NT2/D1 (cell line): ENCODE data around the gene MYRF.
A peak's percentile ranks its signal among the peaks of the same experiment; 100 is the strongest.

Experiments
- DNase-seq: peaks from one replicate; pipeline ENCODE4 v3.0.0-alpha.2; 2011; ENCODE audit warnings: low read depth, low spot score
- H3K27me3 ChIP-seq: 2 replicates; pipeline ENCODE4 v1.6.0; 2011; ENCODE audit warnings: mild to moderate bottlenecking; ENCODE audit not compliant: insufficient read length, insufficient read depth
- H3K36me3 ChIP-seq: 2 replicates; pipeline ENCODE4 v1.6.1; 2011; ENCODE audit warnings: mild to moderate bottlenecking, low read length, mixed read lengths; ENCODE audit not compliant: insufficient read depth, insufficient read length
- H3K4me1 ChIP-seq: 2 replicates; pipeline ENCODE4 v1.5.1; 2011; ENCODE audit not compliant: insufficient read depth, insufficient read length
- H3K4me3 ChIP-seq: 2 replicates; pipeline ENCODE4 v1.5.1; 2011; ENCODE audit warnings: low read depth; ENCODE audit not compliant: insufficient read length
- H3K9ac ChIP-seq: 2 replicates; pipeline ENCODE4 v1.6.0; 2011; ENCODE audit warnings: low read depth; ENCODE audit not compliant: insufficient read length
- H3K9me3 ChIP-seq: 2 replicates; pipeline ENCODE4 v1.5.1; 2011; ENCODE audit warnings: mild to moderate bottlenecking, low read length; ENCODE audit not compliant: insufficient read depth
- SUZ12 ChIP-seq: IDR thresholded peaks from 2 replicates; pipeline ENCODE4 v1.6.1; 2011; ENCODE audit not compliant: insufficient read length, insufficient read depth; ENCODE audit errors: extremely low read depth
- YY1 ChIP-seq: IDR thresholded peaks from 2 replicates; pipeline ENCODE4 v1.6.1; 2011; ENCODE audit not compliant: insufficient read length, insufficient read depth
- ZNF274 ChIP-seq: IDR thresholded peaks from 2 replicates; pipeline ENCODE4 v1.6.1; 2011; ENCODE audit warnings: mild to moderate bottlenecking, low read depth, low read length

Gene MYRF

GRCh38 chr11:61805146-61805545 is 52.7 kb downstream of the MYRF start:
- peaks cover 93% of the 10 kb centered on the region for H3K36me3 ChIP-seq
- no peak for DNase-seq
- no peaks in the 10 kb centered on the region for H3K4me1 ChIP-seq
- TF ChIP-seq ZNF274, result no peak
- no peak for TF ChIP-seq SUZ12
- no peak for TF ChIP-seq YY1
- no peaks in the 10 kb centered on the region for H3K9me3 ChIP-seq
- H3K4me3 ChIP-seq, result no peak overlapping the region
- H3K9ac ChIP-seq, result no peak overlapping the region
- H3K27me3 ChIP-seq, result no peaks in the 10 kb centered on the region

DNA sequence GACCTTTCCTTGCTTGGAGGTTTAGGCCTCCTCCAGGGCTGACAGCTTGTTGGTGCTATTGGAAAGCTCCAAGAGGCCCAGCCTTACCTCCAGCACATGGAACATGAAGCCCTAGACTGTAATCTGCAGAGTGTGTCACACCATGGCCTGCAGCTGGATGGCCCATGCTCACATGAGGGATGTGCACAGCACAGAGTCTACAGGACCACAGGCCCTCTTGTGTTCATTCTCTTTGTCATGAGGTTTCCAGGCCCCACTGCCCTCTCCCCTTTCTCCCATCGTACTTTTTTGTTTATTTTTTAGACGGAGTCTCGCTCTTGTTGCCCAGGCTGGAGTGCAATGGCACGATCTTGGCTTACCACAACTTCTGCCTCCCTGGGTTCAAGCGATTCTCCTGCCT is 54.3 kb downstream of the MYRF start:
- H3K9me3 ChIP-seq, result no peaks in the 10 kb centered on the region
- peaks cover 94% of the 10 kb centered on the region for H3K36me3 ChIP-seq
- no peak for DNase-seq
- no peaks in the 10 kb centered on the region for H3K4me1 ChIP-seq
- no peak overlapping the region for H3K4me3 ChIP-seq
- H3K27me3 ChIP-seq, result no peaks in the 10 kb centered on the region
- TF ChIP-seq YY1, result no peak
- H3K9ac ChIP-seq, result no peak overlapping the region

GRCh38 chr11:61810671-61811175 is 58.3 kb downstream of the MYRF start:
- H3K4me3 ChIP-seq, result no peak overlapping the region
- H3K9me3 ChIP-seq, result peaks cover 7% of the 10 kb centered on the region; the same call in 1 of the 2 replicates
- peaks cover 82% of the 10 kb centered on the region for H3K36me3 ChIP-seq
- peaks cover 7% of the 10 kb centered on the region for H3K4me1 ChIP-seq
- H3K27me3 ChIP-seq, result no peaks in the 10 kb centered on the region
- DNase-seq, result no peak
- no peak for TF ChIP-seq YY1
- no peak overlapping the region for H3K9ac ChIP-seq

GRCh38 chr11:61811831-61812230 is 59.4 kb downstream of the MYRF start:
- TF ChIP-seq ZNF274 (no peak), YY1 (no peak)
- no peak for DNase-seq
- no peaks in the 10 kb centered on the region for H3K27me3 ChIP-seq

DNA sequence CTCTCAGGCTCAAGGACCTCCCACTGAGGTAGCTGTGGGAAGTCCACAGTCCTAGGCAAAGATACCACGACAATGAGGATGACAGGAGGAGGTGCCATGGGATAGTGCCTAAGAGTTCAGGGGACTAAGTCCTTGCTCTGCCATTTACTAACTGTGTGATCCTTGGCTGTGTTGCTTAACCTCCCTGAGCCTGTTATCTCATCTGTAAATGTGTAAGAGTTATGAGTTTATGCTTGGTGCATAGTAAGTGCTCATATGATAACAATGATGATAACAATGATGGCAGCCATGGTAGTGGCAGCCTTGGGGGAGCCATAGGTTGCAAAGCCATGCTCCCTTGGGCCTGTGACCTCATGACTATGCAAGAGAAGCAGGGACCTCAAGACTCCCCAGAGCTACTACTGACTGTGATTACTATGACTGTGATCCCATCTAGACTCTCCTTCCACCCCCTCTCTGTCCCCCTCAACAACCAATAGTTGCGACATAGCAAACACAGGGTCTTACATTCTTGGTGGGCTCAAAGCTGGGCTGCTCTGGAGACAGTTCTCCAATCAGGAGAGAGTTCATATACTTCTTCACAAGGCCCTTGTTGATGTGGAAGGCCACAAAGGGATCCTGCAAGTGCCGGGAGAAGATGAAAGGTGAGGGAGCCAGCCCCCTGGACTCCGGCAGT is 60.4 kb downstream of the MYRF start:
- H3K4me3 ChIP-seq, result no peak overlapping the region
- DNase-seq, result no peak
- peaks cover 67% of the 10 kb centered on the region for H3K36me3 ChIP-seq
- H3K4me1 ChIP-seq, result peaks cover 7% of the 10 kb centered on the region
- no peak overlapping the region for H3K9ac ChIP-seq
- TF ChIP-seq SUZ12, result no peak
- no peak for TF ChIP-seq YY1
- TF ChIP-seq ZNF274, result no peak
- no peaks in the 10 kb centered on the region for H3K27me3 ChIP-seq
- peaks cover 7% of the 10 kb centered on the region; the same call in 1 of the 2 replicates for H3K9me3 ChIP-seq

More at GRCh38 chr11:61811831-61812230, 59.4 kb downstream of the MYRF start:
- no peak overlapping the region for H3K9ac ChIP-seq
- peaks cover 7% of the 10 kb centered on the region for H3K4me1 ChIP-seq
- peaks cover 75% of the 10 kb centered on the region for H3K36me3 ChIP-seq
- peaks cover 7% of the 10 kb centered on the region; the same call in 1 of the 2 replicates for H3K9me3 ChIP-seq
- H3K4me3 ChIP-seq, result no peak overlapping the region

GRCh38 chr11:61814247-61814957 is 62.0 kb downstream of the MYRF start:
- Histone ChIP-seq H3K27me3 (no peaks in the 10 kb centered on the region), H3K4me1 (peaks cover 7% of the 10 kb centered on the region), H3K9ac (peak overlapping the region; percentile 79), H3K36me3 (peaks cover 51% of the 10 kb centered on the region), H3K9me3 (peaks cover 7% of the 10 kb centered on the region; the same call in 1 of the 2 replicates), H3K4me3 (peak overlapping the region; percentile 96)
- TF ChIP-seq ZNF274 (no peak), SUZ12 (no peak), YY1 (no peak)
- DNase-seq, result no peak

DNA sequence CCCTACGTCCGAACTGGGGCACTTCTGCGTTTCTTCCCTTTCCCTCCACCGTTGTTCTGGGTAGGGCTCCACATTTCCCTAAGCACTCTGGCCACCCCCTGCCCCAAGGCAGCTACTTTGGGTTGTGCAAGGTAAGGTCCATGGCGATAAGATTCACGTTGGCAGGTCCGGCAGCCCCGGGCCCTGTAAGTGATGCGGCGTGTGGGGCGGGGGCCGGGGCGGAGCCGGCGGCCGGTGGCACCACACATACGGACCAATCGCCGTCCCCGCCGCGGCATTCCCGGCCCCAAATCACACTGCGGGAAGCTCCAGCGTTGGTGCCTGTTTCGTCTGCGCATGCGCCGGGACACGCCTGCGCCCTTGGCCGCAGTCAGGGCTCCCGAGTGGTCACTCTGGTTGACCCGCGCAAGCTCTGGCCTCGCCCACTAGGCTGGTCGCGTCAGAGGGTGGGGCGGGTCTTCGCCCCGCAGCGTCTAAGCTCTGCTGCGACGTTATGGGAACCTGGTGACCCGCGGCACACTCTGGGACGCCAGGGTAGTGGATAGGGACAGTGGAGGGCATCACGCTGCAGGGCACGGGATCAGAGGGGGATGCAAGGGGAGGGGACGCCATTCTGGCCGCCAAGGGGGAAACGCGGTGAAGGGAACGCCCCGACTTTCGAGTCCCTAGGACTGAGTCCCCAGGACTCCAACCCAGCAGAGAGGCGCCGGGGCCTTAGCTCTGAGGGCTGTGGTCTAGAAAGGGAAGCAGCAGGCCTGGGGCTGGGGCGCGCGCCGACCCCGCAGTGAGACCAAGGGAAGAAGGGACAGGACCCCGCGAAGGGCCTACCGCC is 62.7 kb downstream of the MYRF start:
- TF ChIP-seq ZNF274 (no peak), SUZ12 (no peak), YY1 (no peak)

More for the DNA sequence above, 62.7 kb downstream of the MYRF start:
- Histone ChIP-seq H3K9me3 (peaks cover 7% of the 10 kb centered on the region; the same call in 1 of the 2 replicates), H3K4me1 (peaks cover 7% of the 10 kb centered on the region), H3K9ac (peak overlapping the region; percentile 100), H3K4me3 (peak overlapping the region; percentile 96), H3K36me3 (peaks cover 44% of the 10 kb centered on the region), H3K27me3 (no peaks in the 10 kb centered on the region)
- DNase-seq, result peak; percentile 92
